NB4 (cell line): ENCODE measurements around the gene RAE1.

Experiments
- CTCF ChIP-seq: IDR thresholded peaks from one replicate; pipeline ENCODE4 v1.5.1; 2012; ENCODE audit warnings: low read depth, low read length
- MAX ChIP-seq: IDR thresholded peaks from 2 replicates; pipeline ENCODE4 v1.6.1; 2011; ENCODE audit warnings: low read depth, low read length
- MYC ChIP-seq: IDR thresholded peaks from 2 replicates; pipeline ENCODE4 v1.6.1; 2011; ENCODE audit warnings: low read depth, low read length
- POLR2A ChIP-seq: IDR thresholded peaks from 2 replicates; pipeline ENCODE4 v1.6.1; 2011; ENCODE audit warnings: mild to moderate bottlenecking; ENCODE audit not compliant: insufficient read length; ENCODE audit errors: extremely low read depth

- TF ChIP-seq POLR2A (no peak), CTCF (no peak), MAX (no peak), MYC (no peak)
Measured at GRCh38 chr20:57393321-57394120, 42.5 kb downstream of the RAE1 start.
